ENCODE measurements around the gene HOXB8.
A peak's percentile ranks its signal among the peaks of the same experiment; 100 is the strongest.

Gene HOXB8

GRCh38 chr17:48624544-48625494 lies 9.7 kb upstream of the HOXB8 start:
- DNase-seq (ENCODE audit: low read depth in 2 of 2), result no peak

GRCh38 chr17:48624118-48624517 lies 9.0 kb upstream of the HOXB8 start:
- no peak for DNase-seq (ENCODE audit: low read depth in 2 of 2)

GRCh38 chr17:48623583-48623982 lies 8.5 kb upstream of the HOXB8 start:
- no peak for DNase-seq (ENCODE audit: low read depth in 2 of 2)

- DNase-seq (ENCODE audit: low read depth in 2 of 2), result no peak
These were observed 7.8 kb upstream of the HOXB8 start for GRCh38 chr17:48622857-48623256.

GRCh38 chr17:48621410-48622392 lies 6.6 kb upstream of the HOXB8 start:
- no peak for DNase-seq (ENCODE audit: low read depth in 2 of 2)

GRCh38 chr17:48620461-48621139 lies 5.5 kb upstream of the HOXB8 start:
- no peak for DNase-seq (ENCODE audit: low read depth in 2 of 2)

GRCh38 chr17:48619826-48620449 lies 4.8 kb upstream of the HOXB8 start:
- no peak for DNase-seq (ENCODE audit: low read depth in 2 of 2)

GRCh38 chr17:48618256-48618896 lies 3.3 kb upstream of the HOXB8 start:
- DNase-seq (ENCODE audit: low read depth in 2 of 2), result peak; percentile 65 to 77

GRCh38 chr17:48617471-48618255 lies 2.6 kb upstream of the HOXB8 start:
- DNase-seq (ENCODE audit: low read depth in 2 of 2), result no peak

GRCh38 chr17:48616717-48617470 lies 1.8 kb upstream of the HOXB8 start:
- no peak for DNase-seq (ENCODE audit: low read depth in 2 of 2)

GRCh38 chr17:48615963-48616716 lies 1.0 kb upstream of the HOXB8 start:
- no peak for DNase-seq (ENCODE audit: low read depth in 2 of 2)

- DNase-seq (ENCODE audit: low read depth in 2 of 2), result no peak
These were observed 1.0 kb downstream of the HOXB8 start for GRCh38 chr17:48613862-48614694.

GRCh38 chr17:48612854-48613691 lies 2.0 kb downstream of the HOXB8 start:
- no peak for DNase-seq (ENCODE audit: low read depth in 2 of 2)

- DNase-seq (ENCODE audit: low read depth in 2 of 2), result no peak
These were observed 2.6 kb downstream of the HOXB8 start for GRCh38 chr17:48612456-48612853.

GRCh38 chr17:48611681-48612455 lies 3.2 kb downstream of the HOXB8 start:
- no peak for DNase-seq (ENCODE audit: low read depth in 2 of 2)

- no peak for DNase-seq (ENCODE audit: low read depth in 2 of 2)
These were observed 3.9 kb downstream of the HOXB8 start for GRCh38 chr17:48611213-48611612.

Measured in stimulated activated CD8-positive, alpha-beta memory T cell treated with anti-CD3 and anti-CD28 coated beads, Interleukin-7, amount 100 ng/mL, for 1 hour (primary cell).